ENCODE data around the gene PTPN11.
A peak's percentile ranks its signal among the peaks of the same experiment; 100 is the strongest.
"Not testable (repeated sequence)": the region's sequence is repeated elsewhere in the genome, so short reads cannot be mapped to it uniquely, and the experiment has no call there.

Gene PTPN11

GRCh38 chr12:112447106-112447505, 28.4 kb downstream of the PTPN11 start:
- DNase-seq (ENCODE audit: low spot score) (no peak), FAIRE-seq (no peak)

GRCh38 chr12:112448165-112448564, 29.4 kb downstream of the PTPN11 start:
- not testable (repeated sequence) for FAIRE-seq

GRCh38 chr12:112450725-112451124, 32.0 kb downstream of the PTPN11 start:
- FAIRE-seq (no peak), DNase-seq (ENCODE audit: low spot score) (no peak)

More at GRCh38 chr12:112448165-112448564, 29.4 kb downstream of the PTPN11 start:
- not testable (repeated sequence) for DNase-seq (ENCODE audit: low spot score)

GRCh38 chr12:112456029-112456428, 37.3 kb downstream of the PTPN11 start:
- FAIRE-seq = no peak
- DNase-seq (ENCODE audit: low spot score) = no peak

- not testable (repeated sequence) for DNase-seq (ENCODE audit: low spot score); FAIRE-seq
Measured at GRCh38 chr12:112457142-112457541, 38.4 kb downstream of the PTPN11 start.

GRCh38 chr12:112458330-112458729, 39.6 kb downstream of the PTPN11 start:
- DNase-seq (ENCODE audit: low spot score) (no peak), FAIRE-seq (no peak)

- DNase-seq (ENCODE audit: low spot score) (no peak), FAIRE-seq (no peak)
Measured at GRCh38 chr12:112458751-112459150, 40.0 kb downstream of the PTPN11 start.

- DNase-seq (ENCODE audit: low spot score) = no peak
Measured at GRCh38 chr12:112463478-112463877, 44.7 kb downstream of the PTPN11 start.

GRCh38 chr12:112464605-112465004, 45.9 kb downstream of the PTPN11 start:
- no peak for FAIRE-seq
- no peak for DNase-seq (ENCODE audit: low spot score)

More at GRCh38 chr12:112463478-112463877, 44.7 kb downstream of the PTPN11 start:
- FAIRE-seq = no peak

- DNase-seq (ENCODE audit: low spot score) (no peak), FAIRE-seq (no peak)
Measured at GRCh38 chr12:112466011-112466422, 47.3 kb downstream of the PTPN11 start.

- FAIRE-seq (no peak), DNase-seq (ENCODE audit: low spot score) (no peak)
Measured at GRCh38 chr12:112466835-112467234, 48.1 kb downstream of the PTPN11 start.

GRCh38 chr12:112468046-112468445, 49.3 kb downstream of the PTPN11 start:
- DNase-seq (ENCODE audit: low spot score) (no peak), FAIRE-seq (no peak)

GRCh38 chr12:112473056-112473455, 54.3 kb downstream of the PTPN11 start:
- DNase-seq (ENCODE audit: low spot score) = peak; percentile 7

GRCh38 chr12:112479413-112479812, 60.7 kb downstream of the PTPN11 start:
- FAIRE-seq = no peak
- DNase-seq (ENCODE audit: low spot score) = no peak

More at GRCh38 chr12:112473056-112473455, 54.3 kb downstream of the PTPN11 start:
- no peak for FAIRE-seq

GRCh38 chr12:112480931-112481330, 62.2 kb downstream of the PTPN11 start:
- FAIRE-seq = no peak
- DNase-seq (ENCODE audit: low spot score) = no peak

GRCh38 chr12:112482733-112483132, 64.0 kb downstream of the PTPN11 start:
- FAIRE-seq = no peak

GRCh38 chr12:112486361-112486760, 67.6 kb downstream of the PTPN11 start:
- FAIRE-seq (no peak), DNase-seq (ENCODE audit: low spot score) (no peak)

More at GRCh38 chr12:112482733-112483132, 64.0 kb downstream of the PTPN11 start:
- DNase-seq (ENCODE audit: low spot score) = no peak

GRCh38 chr12:112488257-112488876, 69.6 kb downstream of the PTPN11 start:
- FAIRE-seq (no peak), DNase-seq (ENCODE audit: low spot score) (no peak)

- FAIRE-seq (no peak), DNase-seq (ENCODE audit: low spot score) (no peak)
Measured at GRCh38 chr12:112489456-112489855, 70.7 kb downstream of the PTPN11 start.

- DNase-seq (ENCODE audit: low spot score) (no peak), FAIRE-seq (no peak)
Measured at GRCh38 chr12:112496496-112496895, 77.7 kb downstream of the PTPN11 start.

GRCh38 chr12:112498580-112498979, 79.8 kb downstream of the PTPN11 start:
- DNase-seq (ENCODE audit: low spot score) (no peak), FAIRE-seq (no peak)

GRCh38 chr12:112503512-112503911, 84.8 kb downstream of the PTPN11 start:
- FAIRE-seq (no peak), DNase-seq (ENCODE audit: low spot score) (no peak)

- DNase-seq (ENCODE audit: low spot score) (no peak), FAIRE-seq (no peak)
Measured at GRCh38 chr12:112506513-112507166, 87.9 kb downstream of the PTPN11 start.

All from urothelium cell line (cell line).